Right ventricle myocardium superior (tissue), 1 donor: ENCODE data around the gene SLC37A1. TPM values are rescaled to one million over a fixed set of nuclear protein-coding genes. Genes with fewer than 3 reads are reported as not detected.
A peak's percentile ranks its signal among the peaks of the same experiment; 100 is the strongest.
"Not testable (repeated sequence)": the region's sequence is repeated elsewhere in the genome, so short reads cannot be mapped to it uniquely, and the experiment has no call there.

Experiments used
- ATAC-seq: fragments of 200-7000 bp; cut with Tn5 transposase; one replicate; pipeline ENCODE4 v1.9.1; 2020; ENCODE audit warnings: mild to moderate bottlenecking; ENCODE audit not compliant: poor library complexity
- DNase-seq: peaks from one replicate; pipeline ENCODE4 v3.0.0-alpha.2; 2020
- intact Hi-C: fragments of 100-400 bp; cut with DNase I; formaldehyde crosslinking; loops from one replicate; pipeline ENCODE4 v1.11.2; 2022
- total RNA-seq: library from RNA; stranded (reverse); fragmentation: NEBNext Ultra II Directional; extraction: Animal tissue kit (Norgen Biotek cat#: 25700); gene quantifications from one replicate; pipeline ENCODE4 v1.2.1, GENCODE V29; 2021
- donor health status: DM: no; HTN: yes; CAD: no; lungs with severe emphysema.

SLC37A1 gene
- total RNA-seq, 1 donor from 2014 or later, result 3.8 TPM

DNA sequence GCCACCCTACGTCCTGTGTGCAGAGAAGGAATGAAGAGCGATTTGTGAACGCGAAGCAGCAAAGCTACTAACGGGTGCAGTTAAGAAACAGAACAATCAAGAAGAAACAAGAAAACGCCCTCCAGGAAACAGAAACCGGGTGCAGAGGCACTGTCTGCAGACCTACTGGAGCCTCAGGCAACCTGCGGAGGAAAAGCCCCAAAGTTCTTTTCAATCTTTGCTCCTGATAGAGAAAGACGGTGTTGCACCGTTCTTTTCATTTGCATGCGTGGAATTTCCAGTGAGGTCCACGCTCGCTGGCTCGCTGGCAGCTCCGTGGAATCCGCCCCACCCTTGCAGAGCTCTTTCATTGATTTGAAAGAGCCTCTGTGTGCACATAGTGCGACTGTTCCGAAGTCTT, 102.8 kb downstream of the SLC37A1 start:
- intact Hi-C loops, result no loop called here
- ATAC-seq (no peak), DNase-seq (no peak)

DNA sequence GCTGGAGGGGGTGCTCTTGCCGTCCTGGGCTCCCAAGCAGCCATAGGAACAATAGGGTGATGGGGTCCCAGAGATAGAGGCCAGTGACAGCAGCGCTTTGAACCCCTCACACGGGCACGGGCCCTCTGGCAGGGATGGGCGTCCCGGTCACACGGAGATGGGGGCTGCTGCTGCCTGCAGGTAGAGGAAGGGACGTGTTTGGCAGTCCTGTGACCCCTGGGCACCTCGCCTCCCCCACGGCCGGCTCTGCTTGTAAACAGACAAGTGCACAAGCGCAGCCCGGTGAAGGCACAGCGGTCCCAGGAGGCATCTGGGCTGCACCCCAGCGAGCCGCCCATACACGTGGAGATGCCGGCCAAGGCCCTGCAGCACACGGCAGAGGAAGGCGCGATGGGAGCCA, 103.3 kb downstream of the SLC37A1 start:
- DNase-seq (no peak), ATAC-seq (no peak)
- intact Hi-C loops, result no loop called here

DNA sequence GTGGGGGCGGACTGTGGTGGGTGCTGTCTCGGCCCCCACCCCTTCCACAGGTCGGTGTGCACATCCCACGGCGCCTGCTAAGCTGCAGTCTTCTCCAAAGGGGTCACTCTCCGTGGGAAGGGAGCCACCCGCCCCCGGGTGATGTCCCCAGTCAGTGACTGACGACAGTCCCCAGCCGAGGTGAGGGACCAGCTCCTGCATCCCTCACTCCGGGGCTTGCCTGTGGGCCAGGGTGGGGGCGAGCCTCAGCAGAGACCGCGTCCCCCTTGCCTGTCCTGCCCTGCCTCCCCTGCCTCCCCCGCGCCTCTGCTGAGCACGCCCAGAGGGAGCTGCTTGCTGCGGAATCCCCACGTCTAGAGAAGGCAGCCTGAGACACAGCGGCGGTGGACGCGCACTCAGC, 103.8 kb downstream of the SLC37A1 start:
- no peak for ATAC-seq

DNA sequence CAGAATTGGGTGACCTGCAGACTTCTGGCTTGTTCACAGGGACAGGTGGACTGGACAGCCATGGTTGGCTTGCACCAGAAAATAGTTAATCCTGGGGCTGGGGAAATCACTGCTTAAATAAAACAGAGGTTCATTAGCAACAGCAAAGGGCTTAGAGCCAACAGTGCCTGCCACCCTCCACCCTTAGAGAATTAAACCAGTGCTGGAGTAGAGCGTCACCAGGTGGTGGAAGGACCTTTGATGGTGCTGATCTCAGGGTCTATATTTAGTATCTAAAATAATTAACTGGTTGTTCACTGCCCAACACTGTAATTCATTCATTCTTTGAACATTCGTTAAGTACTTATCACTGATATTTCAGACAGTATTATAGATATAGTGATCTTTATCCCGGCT, 105.1 kb downstream of the SLC37A1 start:
- intact Hi-C loops, result no loop called here
- DNase-seq (no peak), ATAC-seq (no peak)

More for the DNA sequence above, 103.8 kb downstream of the SLC37A1 start:
- intact Hi-C loops, result no loop called here
- DNase-seq, result no peak

DNA sequence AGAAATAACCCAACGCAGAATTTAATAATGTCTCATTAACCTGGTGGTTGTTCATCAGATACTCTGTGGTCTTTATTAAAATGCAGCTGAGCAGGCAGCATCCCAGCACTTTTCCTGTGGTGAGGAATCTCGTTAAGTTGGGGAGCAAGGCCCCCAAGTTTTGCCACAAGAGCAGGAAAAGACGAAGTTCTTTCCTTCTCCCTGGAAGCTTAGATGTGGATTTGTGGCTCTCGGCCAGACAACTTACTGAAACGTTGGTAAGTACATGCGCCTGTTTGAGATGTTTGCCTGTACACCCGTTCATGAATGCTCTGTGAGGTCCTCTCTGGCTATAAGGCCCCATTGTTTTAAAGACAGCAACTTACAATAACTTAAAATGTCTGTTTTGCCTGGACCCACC, 105.5 kb downstream of the SLC37A1 start:
- ATAC-seq (no peak), DNase-seq (no peak)
- intact Hi-C loops, result no loop called here

DNA sequence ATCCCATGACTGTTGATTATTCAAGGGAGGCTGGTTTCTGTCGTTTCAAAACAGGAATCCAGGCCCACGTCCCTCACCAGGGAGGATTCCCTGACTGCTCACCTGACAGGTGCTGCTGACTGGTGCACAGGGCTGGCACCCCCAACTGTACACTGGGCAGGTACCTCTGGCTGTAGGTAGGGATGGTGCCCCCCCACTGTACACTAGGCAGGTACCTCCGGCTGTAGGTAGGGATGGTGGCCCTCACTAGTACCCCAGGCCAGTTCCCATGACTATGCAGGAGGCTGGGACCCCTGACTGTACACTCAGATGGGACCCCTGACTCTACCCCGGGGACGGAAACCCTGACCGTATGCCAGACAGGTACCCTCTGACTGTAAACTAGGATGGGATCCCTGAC, 106.2 kb downstream of the SLC37A1 start:
- intact Hi-C loops, result no loop called here
- no peak for ATAC-seq
- no peak for DNase-seq

DNA sequence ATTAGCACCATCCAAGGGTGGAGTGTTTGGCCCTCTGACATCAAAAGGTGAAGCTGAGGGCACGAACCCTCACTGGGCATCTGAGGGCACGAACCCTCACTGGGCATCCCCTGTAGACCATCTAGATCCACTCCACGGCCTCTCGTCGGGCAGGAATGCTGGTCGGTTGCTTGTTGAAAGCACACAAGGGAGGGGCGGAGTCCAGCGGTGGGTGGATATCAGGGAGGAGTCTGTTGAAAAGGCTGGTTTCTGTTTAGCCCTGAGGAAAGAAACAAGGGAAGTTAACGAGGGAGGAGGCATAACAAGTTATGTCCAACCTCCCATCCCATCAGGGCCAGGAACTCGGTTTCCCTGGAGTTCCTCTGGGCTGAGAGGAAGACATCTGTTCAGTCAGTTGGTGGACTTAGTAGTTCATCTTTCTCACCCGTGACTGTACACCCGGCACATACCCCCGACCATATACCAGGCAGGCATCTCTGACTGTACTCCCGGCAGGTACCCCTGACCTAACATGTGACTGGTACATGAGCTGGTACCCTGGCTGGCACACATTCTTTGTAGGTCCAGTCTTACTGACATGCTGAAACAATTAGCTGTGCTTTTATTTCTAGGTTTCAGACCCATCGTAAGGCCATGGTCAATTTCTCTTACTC, 107.6 kb downstream of the SLC37A1 start:
- no peak for DNase-seq

DNA sequence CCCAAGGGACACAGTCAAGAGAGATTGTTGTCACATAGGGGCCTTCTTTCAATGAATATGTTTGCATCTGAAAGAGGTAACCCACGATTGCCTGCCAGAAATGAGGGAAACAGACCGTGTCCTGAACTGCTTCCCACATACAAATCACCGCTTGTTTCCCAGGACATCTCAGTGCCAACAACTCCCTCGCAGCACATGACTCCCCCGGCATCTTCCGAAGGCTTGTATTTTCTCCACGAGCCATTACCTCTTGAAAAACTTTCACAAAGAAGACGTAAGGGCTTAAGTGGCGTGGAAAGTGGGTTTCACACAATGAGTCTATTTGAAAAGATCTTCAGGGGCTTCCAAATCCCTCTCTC, 108.1 kb downstream of the SLC37A1 start:
- ATAC-seq, result no peak
- DNase-seq, result no peak
- intact Hi-C loops, result no loop called here

More for the DNA sequence above, 107.6 kb downstream of the SLC37A1 start:
- intact Hi-C loops, result no loop called here
- no peak for ATAC-seq

DNA sequence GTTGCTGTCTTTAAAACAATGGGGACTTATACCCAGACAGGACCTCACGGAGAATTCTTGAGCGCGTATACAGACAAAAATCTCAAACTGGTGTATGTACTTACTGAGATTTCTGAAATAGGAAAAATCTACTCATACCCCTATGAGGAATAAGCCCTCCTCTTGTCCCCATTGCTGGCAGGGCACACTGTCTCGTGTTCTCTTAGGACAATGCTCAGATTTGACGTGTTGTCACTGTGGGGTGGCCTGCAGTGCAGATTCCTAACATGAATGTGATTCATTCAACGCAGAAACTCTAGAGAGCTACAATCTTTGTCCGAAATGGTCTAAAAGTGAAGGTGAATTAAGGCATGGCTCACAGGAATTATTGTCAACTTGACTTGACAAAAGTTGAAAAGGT, 108.6 kb downstream of the SLC37A1 start:
- intact Hi-C loops, result no loop called here
- no peak for ATAC-seq
- no peak for DNase-seq

DNA sequence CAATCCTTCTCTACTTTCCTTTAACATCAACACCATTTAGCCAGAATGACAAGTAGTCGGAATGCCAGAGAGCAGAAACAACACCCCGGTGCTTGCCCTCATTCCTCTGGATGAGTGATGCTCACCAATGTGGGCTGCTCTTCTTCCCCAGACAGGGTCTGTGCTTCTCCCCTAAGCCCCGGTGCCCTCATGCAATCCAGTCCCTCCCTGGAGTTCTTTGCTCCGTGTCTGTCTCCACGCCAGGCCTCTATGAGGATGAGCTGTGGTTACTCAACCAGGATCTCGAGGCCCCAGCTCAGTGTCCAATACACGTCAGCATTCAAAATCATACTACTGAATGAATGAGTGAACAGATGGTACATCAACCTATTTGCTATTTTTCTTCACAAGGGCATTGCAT, 110.0 kb downstream of the SLC37A1 start:
- DNase-seq (peak; percentile 4), ATAC-seq (no peak)
- intact Hi-C loops, result no loop called here

DNA sequence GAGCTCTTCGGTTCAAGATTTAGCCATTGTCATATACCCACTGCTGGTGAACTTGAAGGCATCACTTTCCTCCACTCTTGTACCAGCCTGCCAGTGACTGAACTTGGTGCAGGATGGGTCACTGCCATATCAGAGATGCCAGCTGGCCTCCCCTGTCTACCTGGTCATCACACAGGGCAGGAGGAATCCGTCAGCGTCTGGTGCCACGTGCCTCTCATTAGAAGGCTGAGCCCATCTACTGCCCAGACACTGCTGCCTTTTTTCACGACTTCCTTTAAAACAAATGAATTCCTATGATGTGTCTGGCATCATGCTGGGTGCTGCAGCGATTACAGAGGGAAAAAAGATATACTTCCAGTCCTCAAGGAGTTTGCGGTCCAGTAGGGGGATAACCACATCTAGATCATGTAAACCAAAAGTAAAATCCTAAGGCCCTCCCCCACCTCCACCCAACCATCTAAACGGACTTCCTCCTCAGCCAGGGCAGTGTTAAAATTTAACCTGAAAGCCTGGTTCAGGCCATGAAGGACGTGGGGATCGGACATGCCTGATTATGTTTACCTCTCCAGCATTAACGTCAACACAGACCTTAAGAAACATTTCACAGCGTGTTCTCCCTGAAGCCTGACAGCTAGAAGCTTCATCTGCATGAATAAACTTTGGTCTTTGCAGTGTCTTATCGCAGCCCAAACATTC, 110.6 kb downstream of the SLC37A1 start:
- ATAC-seq, result no peak
- no peak for DNase-seq
- intact Hi-C loops, result no loop called here

DNA sequence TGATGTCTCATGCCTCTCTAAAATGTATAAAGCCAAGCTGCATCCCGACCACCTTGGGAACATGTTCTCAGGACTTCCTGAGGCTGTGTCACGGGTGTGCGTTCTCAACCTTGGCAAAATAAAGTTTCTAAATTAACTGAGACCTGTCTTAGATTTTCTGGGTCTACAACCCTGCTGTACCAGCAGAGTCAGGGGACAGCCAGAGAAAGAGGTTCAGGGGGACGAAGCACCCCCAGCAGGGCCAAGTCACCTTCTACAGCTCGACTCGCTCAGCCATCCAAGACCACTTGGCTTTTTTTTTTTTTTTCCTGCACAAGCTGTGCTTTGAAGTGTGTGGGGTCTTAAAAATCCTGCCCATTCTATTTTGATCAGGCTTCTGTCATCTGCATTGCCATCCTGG, 111.3 kb downstream of the SLC37A1 start:
- ATAC-seq (no peak), DNase-seq (no peak)
- intact Hi-C loops, result no loop called here

DNA sequence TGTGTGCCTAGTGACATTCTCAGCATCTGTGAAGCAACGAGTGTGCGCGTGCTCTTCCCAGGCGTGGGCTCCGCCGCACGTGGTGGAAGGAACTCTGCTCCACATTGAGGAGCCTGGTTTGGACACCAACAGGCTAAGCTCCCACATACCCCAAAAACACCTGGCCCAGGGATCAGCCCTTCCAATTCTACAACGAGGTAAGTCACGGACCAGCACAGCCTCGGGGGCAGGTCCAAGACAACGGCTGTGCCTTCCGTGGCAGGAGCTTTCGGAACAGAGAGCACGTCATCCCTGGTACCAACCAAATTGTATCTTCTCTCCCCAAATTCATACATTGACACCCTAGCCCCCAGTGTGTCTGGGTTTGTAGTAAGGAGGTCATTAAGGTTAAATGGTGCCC, 112.5 kb downstream of the SLC37A1 start:
- DNase-seq (no peak), ATAC-seq (no peak)
- intact Hi-C loops, result no loop called here

DNA sequence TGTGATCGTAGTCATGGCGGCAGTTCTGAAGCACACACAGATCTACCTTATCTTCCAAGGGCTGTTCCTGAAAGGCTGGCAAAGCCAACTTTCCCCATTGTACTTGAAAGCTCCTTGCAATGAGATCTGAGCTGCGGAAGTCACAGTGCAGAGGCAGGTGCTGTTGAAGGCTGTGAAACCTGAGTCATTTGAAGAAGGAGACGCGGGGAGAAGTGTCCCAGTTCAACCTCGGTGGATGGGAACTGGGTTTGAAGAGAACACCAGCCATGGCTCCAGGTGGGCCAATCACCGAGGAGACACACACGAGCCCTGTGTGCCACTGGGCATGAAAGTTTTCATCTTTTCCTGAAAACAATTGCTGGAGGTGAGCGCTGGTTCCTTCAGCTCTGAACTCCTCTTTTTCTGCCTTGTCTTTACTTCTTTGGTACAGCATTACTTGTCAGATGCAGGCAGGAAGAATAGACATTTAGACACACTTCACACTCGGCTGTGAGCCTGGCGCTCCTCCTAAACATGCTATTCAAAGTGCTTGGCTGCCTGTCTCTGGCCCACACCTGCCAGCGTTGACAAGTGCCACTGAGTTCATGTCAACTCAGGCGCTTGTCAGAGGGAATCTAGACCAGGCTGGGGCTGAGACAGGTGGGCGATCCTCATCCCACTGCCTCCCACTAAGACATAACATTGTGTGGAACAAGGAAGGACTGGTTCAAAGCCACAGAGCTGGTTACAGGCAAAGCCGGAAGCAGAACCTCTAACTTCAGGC, 114.1 kb downstream of the SLC37A1 start:
- ATAC-seq, result peak; percentile 94
- peak; percentile 88 for DNase-seq
- intact Hi-C loops, result no loop called here

DNA sequence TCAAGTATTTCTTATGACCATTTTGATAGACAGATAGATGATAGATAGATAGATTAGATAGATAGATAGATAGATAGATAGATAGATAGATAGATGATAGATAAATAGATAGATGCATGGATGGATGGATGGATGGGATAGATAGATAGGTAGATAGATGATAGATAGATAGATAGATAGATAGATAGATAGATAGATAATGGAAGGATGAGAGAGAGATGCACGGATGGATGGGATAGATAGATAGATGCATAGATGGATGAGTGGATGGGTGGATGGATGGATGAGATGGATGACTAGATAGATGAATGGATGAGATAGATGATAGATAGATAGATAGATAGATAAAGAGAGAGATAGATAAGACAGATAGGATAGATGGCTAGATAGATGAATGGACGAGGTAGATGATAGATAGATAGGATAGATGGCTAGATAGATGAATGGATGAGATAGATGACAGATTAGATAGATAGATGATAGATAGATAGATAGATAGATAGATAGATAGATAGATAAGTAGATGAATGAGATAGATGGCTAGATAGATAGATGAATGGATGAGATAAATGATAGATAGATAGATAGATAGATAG, 114.9 kb downstream of the SLC37A1 start:
- DNase-seq, intact Hi-C loops, ATAC-seq: not testable (repeated sequence)

DNA sequence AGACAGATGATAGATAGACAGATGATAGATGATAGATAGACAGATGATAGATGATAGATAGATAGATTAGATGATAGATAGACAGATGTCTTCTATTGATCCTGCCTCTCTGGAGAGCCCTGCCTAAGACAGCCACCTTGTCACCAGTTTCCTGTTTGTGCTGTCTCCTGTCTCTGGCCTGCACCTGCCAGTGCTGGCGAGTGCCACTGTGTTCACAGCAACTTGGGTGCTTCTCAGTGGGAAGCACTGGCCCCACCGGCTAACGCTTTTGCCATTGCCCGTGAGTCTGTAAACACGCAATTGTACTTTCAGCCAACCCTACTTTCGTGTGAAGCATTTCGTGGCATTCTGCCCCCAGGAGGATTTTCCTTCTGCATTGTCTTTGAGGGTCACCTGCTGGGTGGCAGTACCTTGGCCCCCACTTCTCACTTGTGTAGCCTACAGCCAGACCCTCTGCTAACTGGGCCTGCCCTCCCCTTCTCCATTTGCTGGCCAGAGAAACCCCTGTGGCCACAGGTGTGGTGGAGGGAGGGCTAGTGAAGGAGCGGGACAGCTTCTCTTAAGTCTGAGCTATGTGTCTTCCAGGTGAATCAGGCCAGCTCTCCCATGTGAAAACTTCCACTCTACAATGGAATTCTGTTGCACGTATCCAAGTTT, 116.4 kb downstream of the SLC37A1 start:
- intact Hi-C loops, result no loop called here
- no peak for ATAC-seq
- DNase-seq, result peak; percentile 13

DNA sequence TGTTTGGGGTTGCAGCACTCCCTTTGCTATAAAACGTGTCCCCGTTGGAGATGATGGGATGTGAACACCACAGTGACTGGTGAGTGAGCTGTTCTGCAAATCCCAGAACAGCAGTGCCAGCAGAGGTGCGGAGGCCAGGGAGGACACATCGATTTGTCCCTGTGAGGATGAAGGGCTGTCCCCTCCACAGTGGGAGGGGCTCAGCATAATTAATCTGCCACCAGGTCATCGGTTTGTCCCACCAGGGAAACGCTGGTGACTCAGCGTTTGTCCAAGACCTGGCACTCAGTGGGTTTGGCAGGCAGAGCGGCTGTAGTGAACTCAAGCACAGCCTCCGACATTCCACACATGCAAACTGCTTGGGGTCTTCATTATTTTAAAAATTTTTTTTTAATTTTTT, 117.0 kb downstream of the SLC37A1 start:
- ATAC-seq (no peak), DNase-seq (peak; percentile 29)
- intact Hi-C loops, result no loop called here
